Kidney (tissue), 14 donors: ENCODE data around the gene KDM8. TPM values are rescaled to one million over a fixed set of nuclear protein-coding genes. Genes with fewer than 3 reads are reported as not detected.

Experiments
- DNase-seq, 5 donors: peaks; one replicate each; pipeline ENCODE4 v3.0.0-alpha.2; 2013 to 2020
- FAIRE-seq: peaks from 2 replicates; lab custom pipeline; 2012; peaks lifted over from hg19 to GRCh38; lab: Jason Lieb, UNC
- H3K27ac ChIP-seq, 2 donors: one replicate each; pipeline ENCODE4 v1.7.0; 2013; ENCODE audit warnings: low read depth in 2 of 2, low read length in 2 of 2, inconsistent platforms in 1 of 2
- H3K27me3 ChIP-seq: one replicate; pipeline ENCODE4 v1.7.1; 2013; ENCODE audit warnings: low read length, inconsistent platforms; ENCODE audit not compliant: control insufficient read depth, insufficient read depth
- H3K36me3 ChIP-seq, 3 donors: one replicate each; pipeline versions ENCODE4 v1.7.0 to v1.7.1; 2013; ENCODE audit warnings: low read length in 3 of 3, control low read depth in 1 of 3, inconsistent platforms in 1 of 3; ENCODE audit not compliant: insufficient read depth in 3 of 3, control insufficient read depth in 2 of 3
- H3K4me1 ChIP-seq, 3 donors: one replicate each; pipeline versions ENCODE4 v1.7.0 to v1.7.1; 2013; ENCODE audit warnings: low read length in 3 of 3, inconsistent platforms in 1 of 3, low read depth in 1 of 3; ENCODE audit not compliant: control insufficient read depth in 2 of 3, insufficient read depth in 2 of 3
- H3K4me3 ChIP-seq, 3 donors: one replicate each; pipeline versions ENCODE4 v1.7.0 to v1.8.1; 2013; ENCODE audit warnings: low read length in 3 of 3, control low read depth in 1 of 3, inconsistent platforms in 1 of 3
- H3K9ac ChIP-seq, 3 donors: one replicate each; pipeline versions ENCODE4 v1.7.0 to v1.7.1; 2013; ENCODE audit warnings: low read length in 3 of 3, control low read depth in 1 of 3, inconsistent platforms in 1 of 3
- H3K9me3 ChIP-seq, 3 donors: one replicate each; pipeline versions ENCODE4 v1.7.0 to v1.7.1; 2013; ENCODE audit warnings: low read length in 3 of 3, control low read depth in 1 of 3, inconsistent platforms in 1 of 3; ENCODE audit not compliant: control insufficient read depth in 2 of 3, insufficient read depth in 1 of 3
- intact Hi-C: fragments of 100-400 bp; cut with DNase I; formaldehyde crosslinking; loops from one replicate; pipeline ENCODE4 v1.11.1; 2022
- polyA plus RNA-seq: library from polyadenylated mRNA; stranded (reverse); fragments of 350-450 nt; fragmentation: Illumina TruSeq; extraction: RNeasy Lipid Tissue Mini Kit (QIAGEN cat#74804); gene quantifications from one replicate; pipeline ENCODE4 v1.2.3, GENCODE V29; 2014; ENCODE audit warnings: low read depth, low replicate concordance; ENCODE audit not compliant: insufficient read depth
- total RNA-seq: library from RNA; stranded (reverse); fragmentation: NEBNext Ultra II Directional; extraction: Animal tissue kit (Norgen Biotek cat#: 25700); gene quantifications from one replicate; pipeline ENCODE4 v1.2.1, GENCODE V29; 2021
- TF ChIP-seq, protein P1 (sequence below): IDR thresholded peaks from 3 replicates; pipeline ENCODE4 v1.5.1; 2012; ENCODE audit warnings: mild to moderate bottlenecking, moderate library complexity, borderline replicate concordance; ENCODE audit not compliant: insufficient read depth; ENCODE audit errors: extremely low read depth
- donor health status: control.
- donor health status: control.
- donor health status: control.
- donor health status: control.
- donor health status: control.
- donor health status: DM: yes; HTN: yes; CAD: no.
- donor health status: Normal renal cell carcinoma (clear cell type).

KDM8 gene
- total and polyA plus RNA-seq, 2 donors from 2014 or later, result 6.3 to 8.5 TPM

DNA sequence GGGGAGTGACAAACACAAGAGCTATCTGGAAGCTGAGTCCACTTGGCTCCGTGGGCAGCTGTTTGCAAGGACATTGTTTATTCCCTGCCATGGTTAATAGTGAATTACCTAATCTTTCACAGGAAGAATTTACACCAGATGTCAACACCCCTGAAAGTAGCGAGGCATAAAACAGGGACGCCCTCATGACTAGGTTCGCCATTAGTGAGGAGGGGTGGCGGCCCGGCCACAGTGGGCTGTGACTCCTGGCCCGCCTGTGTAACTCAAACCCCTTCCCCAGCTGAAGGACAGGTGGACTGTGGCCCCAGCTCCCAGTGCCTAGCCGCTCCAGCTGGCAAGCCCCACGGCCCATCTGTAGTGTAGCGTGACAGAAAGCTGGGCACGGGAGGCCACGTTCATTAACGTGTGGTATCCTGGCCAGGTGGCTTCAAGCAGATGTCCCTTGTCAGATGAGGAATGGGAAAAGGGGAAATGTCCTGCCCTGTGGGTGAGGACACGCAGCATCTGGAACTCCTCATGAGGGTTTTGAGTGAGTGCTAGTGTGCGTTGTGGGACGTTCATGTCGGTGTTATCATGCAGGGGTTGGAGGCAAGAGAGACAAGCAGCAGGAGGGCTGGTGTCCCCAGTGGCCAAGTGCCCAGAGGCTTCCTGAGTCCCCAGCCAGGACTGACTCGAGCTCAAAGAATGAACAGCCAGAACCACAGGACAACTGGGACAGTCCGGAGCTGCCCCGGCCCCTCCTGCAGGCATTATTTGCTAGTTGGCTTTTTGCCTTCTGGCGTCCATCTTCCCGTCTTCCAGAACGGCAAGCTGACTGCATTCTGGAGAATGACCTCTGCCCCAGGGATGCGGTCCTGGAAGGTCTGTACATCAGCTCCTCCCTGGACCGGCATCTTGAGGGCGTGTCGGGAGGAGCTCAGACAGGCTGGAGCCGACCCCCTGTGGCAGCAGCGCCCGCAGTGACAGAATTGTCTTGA, 19.2 kb downstream of the KDM8 start:
- peak in 4 of 5 donors; percentile 78 to 83 (median 80) for DNase-seq
- H3K9ac ChIP-seq, result peak overlapping the region in 1 of 3 donors; percentile 34

DNA sequence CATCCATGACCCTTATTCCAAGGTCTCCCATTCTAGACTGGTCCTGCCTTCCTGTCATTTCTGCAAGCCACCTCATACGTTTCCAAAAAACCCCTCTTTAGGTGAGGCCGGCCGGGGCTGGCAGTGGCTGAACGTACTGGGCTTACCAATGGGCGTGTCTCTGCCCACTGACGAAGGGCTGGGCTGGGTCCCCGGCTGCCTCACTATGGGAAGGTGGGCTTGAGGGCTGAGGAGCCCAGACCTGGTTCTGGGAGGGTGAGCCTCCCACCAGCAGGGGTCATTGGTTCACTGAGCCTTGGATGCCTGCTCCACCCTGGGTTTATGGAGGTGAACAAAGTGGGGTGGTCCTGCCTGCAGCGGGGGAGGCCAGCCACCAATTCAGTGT, 19.9 kb downstream of the KDM8 start:
- Histone ChIP-seq H3K36me3 (peaks cover 0 to 8% (median 4%) of the 10 kb centered on the region in 3 donors), H3K27ac (no peak overlapping the region)
- DNase-seq, result no peak

More for the DNA sequence above, 19.2 kb downstream of the KDM8 start:
- TF ChIP-seq, protein P1, sequence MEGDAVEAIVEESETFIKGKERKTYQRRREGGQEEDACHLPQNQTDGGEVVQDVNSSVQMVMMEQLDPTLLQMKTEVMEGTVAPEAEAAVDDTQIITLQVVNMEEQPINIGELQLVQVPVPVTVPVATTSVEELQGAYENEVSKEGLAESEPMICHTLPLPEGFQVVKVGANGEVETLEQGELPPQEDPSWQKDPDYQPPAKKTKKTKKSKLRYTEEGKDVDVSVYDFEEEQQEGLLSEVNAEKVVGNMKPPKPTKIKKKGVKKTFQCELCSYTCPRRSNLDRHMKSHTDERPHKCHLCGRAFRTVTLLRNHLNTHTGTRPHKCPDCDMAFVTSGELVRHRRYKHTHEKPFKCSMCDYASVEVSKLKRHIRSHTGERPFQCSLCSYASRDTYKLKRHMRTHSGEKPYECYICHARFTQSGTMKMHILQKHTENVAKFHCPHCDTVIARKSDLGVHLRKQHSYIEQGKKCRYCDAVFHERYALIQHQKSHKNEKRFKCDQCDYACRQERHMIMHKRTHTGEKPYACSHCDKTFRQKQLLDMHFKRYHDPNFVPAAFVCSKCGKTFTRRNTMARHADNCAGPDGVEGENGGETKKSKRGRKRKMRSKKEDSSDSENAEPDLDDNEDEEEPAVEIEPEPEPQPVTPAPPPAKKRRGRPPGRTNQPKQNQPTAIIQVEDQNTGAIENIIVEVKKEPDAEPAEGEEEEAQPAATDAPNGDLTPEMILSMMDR, result no peak
- peaks cover 0 to 14% (median 11%) of the 10 kb centered on the region in 3 donors for H3K4me1 ChIP-seq
- intact Hi-C loops, result no loop called here
- no peak overlapping the region for H3K4me3 ChIP-seq
- peaks cover 0 to 8% (median 4%) of the 10 kb centered on the region in 3 donors for H3K36me3 ChIP-seq
- H3K27me3 ChIP-seq, result no peaks in the 10 kb centered on the region
- peak overlapping the region in 1 of 2 donors; percentile 57 for H3K27ac ChIP-seq
- no peaks in the 10 kb centered on the region for H3K9me3 ChIP-seq
- FAIRE-seq, result no peak

DNA sequence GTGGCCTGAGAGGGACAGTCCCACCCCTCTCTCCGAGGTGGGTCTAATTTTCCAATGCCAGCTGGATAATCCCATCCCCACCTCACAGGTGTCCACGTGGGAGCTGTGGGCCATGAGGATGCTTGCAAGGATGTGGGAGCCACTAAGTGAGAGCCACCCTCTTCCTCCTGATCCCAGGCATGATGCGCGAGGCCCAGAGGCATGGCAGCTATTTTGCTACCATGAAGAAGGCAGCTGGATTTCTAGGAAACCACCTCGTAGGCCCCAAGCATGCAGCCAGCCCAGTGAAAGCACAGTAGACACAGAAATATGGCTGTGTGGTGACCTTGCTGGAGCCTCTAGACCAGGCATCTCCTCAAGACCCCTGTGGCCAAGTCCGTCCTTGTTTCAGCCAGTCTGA, 20.4 kb downstream of the KDM8 start:
- H3K27me3 ChIP-seq, result no peaks in the 10 kb centered on the region
- H3K4me3 ChIP-seq, result no peak overlapping the region
- FAIRE-seq (no peak), DNase-seq (no peak)
- intact Hi-C loops, result no loop called here
- H3K4me1 ChIP-seq, result peaks cover 0 to 14% (median 11%) of the 10 kb centered on the region in 3 donors
- H3K9me3 ChIP-seq, result no peaks in the 10 kb centered on the region
- peaks cover 0 to 8% (median 4%) of the 10 kb centered on the region in 3 donors for H3K36me3 ChIP-seq
- TF ChIP-seq, protein P1, result no peak
- H3K27ac ChIP-seq, result no peak overlapping the region
- no peak overlapping the region for H3K9ac ChIP-seq

More for the DNA sequence above, 19.9 kb downstream of the KDM8 start:
- H3K9ac ChIP-seq, result no peak overlapping the region
- no peak overlapping the region for H3K4me3 ChIP-seq
- H3K9me3 ChIP-seq, result no peaks in the 10 kb centered on the region
- H3K4me1 ChIP-seq, result peaks cover 0 to 14% (median 11%) of the 10 kb centered on the region in 3 donors
- intact Hi-C loops, result no loop called here
- no peaks in the 10 kb centered on the region for H3K27me3 ChIP-seq
- TF ChIP-seq, protein P1, result no peak
- FAIRE-seq, result no peak
